Fibroblast of pulmonary artery (primary cell): Measurements from ENCODE around the gene DNASE1.
A peak's percentile ranks its signal among the peaks of the same experiment; 100 is the strongest.

ENCODE experiments used
- DNase-seq: peaks from one replicate; pipeline ENCODE4 v3.0.0-alpha.2; 2010; ENCODE audit warnings: low read depth
- H3K4me3 ChIP-seq: replicated peaks from 2 replicates; pipeline ENCODE4 v1.5.1; 2011; ENCODE audit warnings: low read depth, mild to moderate bottlenecking, control low read depth, low read length, moderate library complexity
- TF ChIP-seq, protein P1 (sequence below): IDR thresholded peaks from 2 replicates; pipeline ENCODE4 v1.5.1; 2011; ENCODE audit warnings: mild to moderate bottlenecking, control low read depth, low read length, inconsistent platforms; ENCODE audit errors: missing control alignments

DNASE1 gene

DNA sequence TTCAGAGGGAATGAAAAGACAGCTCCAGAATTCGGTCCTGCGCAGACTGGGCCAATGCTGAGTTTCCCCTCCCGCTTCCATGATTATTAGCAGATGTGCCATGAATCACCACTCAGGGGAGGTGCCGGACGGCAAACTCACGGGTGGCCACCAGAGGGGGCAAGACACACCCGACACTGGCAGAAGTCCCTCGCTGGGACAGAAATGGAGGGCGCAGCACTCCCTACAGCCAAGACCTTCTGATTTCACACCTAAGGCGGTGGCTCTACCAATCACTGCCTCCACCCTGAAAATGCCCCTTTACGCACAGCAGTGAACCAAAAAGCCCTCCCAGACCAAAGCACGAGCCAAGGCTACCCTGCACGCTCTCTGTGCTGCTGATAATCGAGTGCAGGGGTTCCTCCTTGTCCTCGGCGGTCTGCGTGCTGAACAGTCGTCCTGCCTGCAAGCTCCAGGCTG is 36.0 kb downstream of the DNASE1 start:
- peak; percentile 96 for DNase-seq
- H3K4me3 ChIP-seq: peak overlapping the region; percentile 40
- TF ChIP-seq, protein P1, sequence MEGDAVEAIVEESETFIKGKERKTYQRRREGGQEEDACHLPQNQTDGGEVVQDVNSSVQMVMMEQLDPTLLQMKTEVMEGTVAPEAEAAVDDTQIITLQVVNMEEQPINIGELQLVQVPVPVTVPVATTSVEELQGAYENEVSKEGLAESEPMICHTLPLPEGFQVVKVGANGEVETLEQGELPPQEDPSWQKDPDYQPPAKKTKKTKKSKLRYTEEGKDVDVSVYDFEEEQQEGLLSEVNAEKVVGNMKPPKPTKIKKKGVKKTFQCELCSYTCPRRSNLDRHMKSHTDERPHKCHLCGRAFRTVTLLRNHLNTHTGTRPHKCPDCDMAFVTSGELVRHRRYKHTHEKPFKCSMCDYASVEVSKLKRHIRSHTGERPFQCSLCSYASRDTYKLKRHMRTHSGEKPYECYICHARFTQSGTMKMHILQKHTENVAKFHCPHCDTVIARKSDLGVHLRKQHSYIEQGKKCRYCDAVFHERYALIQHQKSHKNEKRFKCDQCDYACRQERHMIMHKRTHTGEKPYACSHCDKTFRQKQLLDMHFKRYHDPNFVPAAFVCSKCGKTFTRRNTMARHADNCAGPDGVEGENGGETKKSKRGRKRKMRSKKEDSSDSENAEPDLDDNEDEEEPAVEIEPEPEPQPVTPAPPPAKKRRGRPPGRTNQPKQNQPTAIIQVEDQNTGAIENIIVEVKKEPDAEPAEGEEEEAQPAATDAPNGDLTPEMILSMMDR: peak; percentile 93

DNA sequence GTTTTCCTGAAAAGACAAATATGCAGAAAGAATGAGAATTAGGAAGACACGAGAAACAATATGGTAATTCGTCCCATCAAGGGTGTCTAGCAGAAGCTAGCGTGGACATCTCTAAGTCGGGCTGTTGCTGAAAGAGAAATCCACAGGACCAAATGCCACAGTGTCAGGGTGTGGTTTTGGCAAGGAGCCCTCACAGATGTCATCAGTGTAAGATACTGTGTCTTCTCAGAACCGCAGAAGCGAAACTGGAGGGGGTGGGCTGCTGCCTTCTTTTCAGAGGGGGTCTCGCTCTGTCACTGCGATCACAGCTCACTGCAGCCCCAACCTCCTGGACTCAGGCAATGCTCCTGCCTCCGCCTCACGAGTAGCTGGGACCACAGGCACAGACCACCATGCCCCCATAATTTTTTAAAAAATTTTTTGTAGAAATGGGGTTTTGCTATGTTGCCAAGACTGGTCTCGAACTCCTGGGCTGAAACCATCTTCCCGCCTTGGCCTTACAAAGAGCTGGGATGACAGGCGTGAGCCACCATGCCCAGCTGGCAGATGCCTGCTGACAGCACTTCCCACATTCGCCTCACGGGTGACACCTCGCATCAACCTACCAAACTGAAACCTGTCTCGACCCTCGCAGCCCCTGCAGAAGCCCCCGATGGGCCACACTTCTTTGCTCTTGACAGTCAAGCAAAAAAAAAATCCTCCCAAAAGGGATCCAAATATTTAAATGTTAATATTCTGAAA is 36.7 kb downstream of the DNASE1 start:
- TF ChIP-seq, protein P1: no peak
- peak overlapping the region; percentile 40 for H3K4me3 ChIP-seq
- no peak for DNase-seq

DNA sequence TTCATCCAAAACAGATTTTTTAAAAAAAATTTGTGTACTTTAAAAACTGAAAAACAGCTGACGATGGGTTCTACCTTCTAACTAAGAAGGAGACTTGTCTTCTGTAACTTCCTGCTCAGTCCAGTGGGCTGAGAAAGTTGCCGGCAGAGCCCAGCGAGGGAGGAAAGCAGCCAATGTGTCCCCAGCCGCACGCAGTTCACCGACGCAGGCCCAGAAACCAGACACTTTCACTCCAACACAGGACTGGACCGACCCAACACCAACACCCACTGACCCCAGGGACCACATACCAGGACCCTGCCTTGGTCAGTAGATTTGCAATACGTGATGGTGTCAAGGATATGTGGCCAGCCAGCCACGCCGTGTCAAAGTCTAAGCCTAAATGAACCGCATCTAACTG is 37.3 kb downstream of the DNASE1 start:
- no peak overlapping the region for H3K4me3 ChIP-seq
- TF ChIP-seq, protein P1: no peak
- DNase-seq: no peak

DNA sequence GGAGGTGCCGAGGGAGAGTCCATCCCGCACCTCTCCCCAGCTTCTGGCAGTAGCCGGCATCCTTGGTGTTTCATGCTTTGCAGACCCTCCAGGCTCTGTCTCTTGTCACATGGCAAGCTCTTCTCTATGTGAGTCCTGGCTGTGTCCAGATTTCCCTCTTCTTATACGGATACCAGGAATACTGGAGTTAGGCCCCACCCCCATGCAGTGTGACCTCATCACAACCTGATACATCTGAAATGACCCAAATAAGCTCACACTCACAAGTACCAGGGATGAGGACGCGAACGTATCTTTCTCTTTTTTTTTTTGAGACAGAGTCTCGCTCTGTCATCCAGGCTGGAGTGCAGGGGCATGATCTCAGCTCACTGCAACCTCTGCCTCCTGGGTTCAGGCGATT is 39.6 kb downstream of the DNASE1 start:
- no peak overlapping the region for H3K4me3 ChIP-seq
- TF ChIP-seq, protein P1: no peak
- DNase-seq: no peak

DNA sequence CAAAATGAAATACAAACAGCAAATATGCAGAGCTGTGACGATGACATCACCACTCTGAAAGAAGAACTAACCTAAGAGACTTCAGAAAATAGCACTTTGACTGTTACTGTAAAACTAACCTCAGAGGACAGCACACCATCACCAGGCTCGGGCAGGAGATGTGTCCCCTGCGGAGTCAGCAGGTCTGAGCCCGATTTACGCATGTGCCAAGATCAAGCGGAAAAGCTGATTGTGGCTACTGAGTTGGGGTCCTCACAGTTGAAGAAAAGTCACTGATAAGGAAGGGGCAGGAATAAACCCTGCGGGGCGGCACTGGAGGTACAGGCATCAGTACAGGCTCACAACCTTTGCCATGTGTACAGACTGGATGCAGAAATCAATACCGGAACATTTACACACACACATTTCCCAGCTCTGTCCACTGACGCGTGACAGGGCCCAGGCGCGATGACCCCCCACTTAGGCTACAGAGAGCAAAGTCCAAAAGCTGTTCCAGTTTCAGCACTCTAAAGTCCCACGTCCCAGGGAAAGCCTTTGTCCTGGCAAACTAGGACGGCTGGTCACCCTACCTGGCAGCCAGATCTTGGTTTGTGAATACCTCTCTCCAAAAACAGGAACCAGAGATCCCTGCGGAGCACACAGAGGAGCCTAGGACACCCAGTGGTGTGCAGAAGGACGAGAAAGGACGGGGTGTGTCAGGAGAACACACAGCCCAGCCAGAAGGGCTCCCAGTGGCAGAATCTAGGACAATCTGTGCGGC is 41.3 kb downstream of the DNASE1 start:
- no peak for DNase-seq
- no peak overlapping the region for H3K4me3 ChIP-seq
- TF ChIP-seq, protein P1: no peak

DNA sequence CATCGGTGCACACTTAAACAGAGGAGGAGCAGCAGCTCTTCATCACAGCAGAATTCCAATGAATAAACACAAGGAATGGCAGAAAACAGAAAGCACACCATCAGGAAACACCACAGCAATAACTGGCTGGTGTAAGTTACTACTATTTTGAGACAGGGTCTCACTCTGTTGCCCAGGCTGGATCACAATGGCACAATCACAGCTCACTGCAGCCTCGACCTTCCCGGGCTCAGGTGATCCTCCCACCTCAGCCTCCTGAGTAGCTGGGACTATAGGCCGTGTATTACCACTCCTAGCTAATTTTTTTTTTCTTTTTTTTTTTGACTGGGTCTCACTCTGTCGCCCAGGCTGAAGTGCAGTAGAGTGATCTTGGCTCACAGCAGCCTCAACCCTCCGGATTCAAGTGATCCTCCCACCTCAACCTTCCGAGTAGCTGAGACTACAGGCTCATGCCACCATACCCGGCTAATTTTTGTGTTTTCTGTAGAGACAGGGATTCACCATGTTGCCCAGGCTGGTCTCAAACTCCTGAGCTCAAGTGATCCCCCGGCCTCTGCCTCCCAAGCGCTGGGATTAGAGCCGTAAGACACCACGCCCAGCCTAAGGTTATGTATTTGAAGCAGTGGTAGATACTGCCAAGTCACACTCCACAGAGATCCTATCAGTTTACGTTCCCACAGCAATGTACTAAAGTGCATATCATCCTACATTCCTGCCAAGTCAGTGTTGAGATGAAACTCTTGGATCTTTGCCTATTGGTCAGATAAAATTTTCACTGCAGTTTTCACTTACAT is 42.1 kb downstream of the DNASE1 start:
- TF ChIP-seq, protein P1: no peak
- peak; percentile 86 for DNase-seq
- no peak overlapping the region for H3K4me3 ChIP-seq
